Ishikawa (cell line): Measurements from ENCODE around the gene SERBP1.

Experiments
- CEBPB ChIP-seq: IDR thresholded peaks from 2 replicates; pipeline ENCODE4 v1.6.1; 2012
- CREB1 ChIP-seq: IDR thresholded peaks from 2 replicates; pipeline ENCODE4 v1.6.1; 2012; ENCODE audit warnings: low read depth
- EGR1 ChIP-seq: IDR thresholded peaks from 2 replicates; pipeline ENCODE4 v1.6.1; 2012
- EP300 ChIP-seq: IDR thresholded peaks from 2 replicates; pipeline ENCODE4 v1.6.1; 2012; ENCODE audit warnings: borderline replicate concordance
- FOXM1 ChIP-seq: IDR thresholded peaks from 2 replicates; pipeline ENCODE4 v1.6.1; 2012; ENCODE audit warnings: low read depth, borderline replicate concordance
- NFIC ChIP-seq: IDR thresholded peaks from 2 replicates; pipeline ENCODE4 v1.6.1; 2012
- RAD21 ChIP-seq: IDR thresholded peaks from 2 replicates; pipeline ENCODE4 v1.6.1; 2012; ENCODE audit warnings: low read depth
- TAF1 ChIP-seq: IDR thresholded peaks from 2 replicates; pipeline ENCODE4 v1.6.1; 2012; ENCODE audit warnings: low read depth, mild to moderate bottlenecking
- TCF12 ChIP-seq: IDR thresholded peaks from 2 replicates; pipeline ENCODE4 v1.6.1; 2012; ENCODE audit warnings: low read depth
- TEAD4 ChIP-seq: IDR thresholded peaks from 2 replicates; pipeline ENCODE4 v1.6.1; 2012
- YY1 ChIP-seq: IDR thresholded peaks from 2 replicates; pipeline ENCODE4 v1.6.1; 2012; ENCODE audit warnings: low read depth
- ZBTB7A ChIP-seq: IDR thresholded peaks from 2 replicates; pipeline ENCODE4 v1.6.1; 2012; ENCODE audit warnings: low read depth
- TF ChIP-seq, protein P1 (sequence below): IDR thresholded peaks from 2 replicates; pipeline ENCODE4 v1.6.1; 2012; ENCODE audit warnings: low read depth, mild to moderate bottlenecking
- TF ChIP-seq, protein P2 (sequence below): IDR thresholded peaks from 2 replicates; pipeline ENCODE4 v1.6.1; 2012
- TF ChIP-seq, protein P3 (sequence below): IDR thresholded peaks from 2 replicates; pipeline ENCODE4 v1.6.1; 2012

SERBP1 gene

DNA sequence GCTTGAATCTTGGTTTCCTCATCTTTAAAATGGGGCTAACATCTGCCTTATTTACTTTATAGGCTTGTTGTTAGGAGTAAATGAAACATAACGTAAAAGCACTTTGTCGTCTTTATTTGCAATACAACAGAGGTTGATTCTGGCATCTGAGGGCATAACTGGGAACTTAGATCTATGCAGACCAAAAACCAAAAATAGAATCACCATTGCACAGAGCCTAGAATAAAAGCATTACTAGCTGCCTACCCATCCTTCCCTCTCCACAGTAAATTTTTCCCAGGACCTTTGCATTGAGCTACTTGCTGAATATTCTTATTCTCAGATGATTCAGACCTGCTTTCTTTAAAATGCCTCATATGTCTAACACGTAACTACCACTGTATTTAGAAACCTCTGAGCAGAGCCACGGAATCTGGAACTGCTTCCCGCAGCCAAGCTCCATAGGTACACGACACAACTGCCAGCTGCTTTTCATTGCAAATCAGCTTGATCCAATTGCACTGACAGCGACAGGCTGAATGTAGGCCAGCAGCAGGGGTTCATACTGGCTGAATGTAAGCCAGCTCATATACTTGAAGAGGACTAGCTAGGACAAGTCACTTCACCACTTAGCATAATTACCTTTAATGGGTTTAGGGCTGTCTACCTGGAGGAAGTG, 33.2 kb upstream of the SERBP1 start:
- no peak for TF ChIP-seq ZBTB7A
- no peak for TF ChIP-seq TEAD4
- TF ChIP-seq TAF1 = no peak
- TF ChIP-seq RAD21 = no peak
- TF ChIP-seq CREB1 = no peak
- TF ChIP-seq, protein P1, sequence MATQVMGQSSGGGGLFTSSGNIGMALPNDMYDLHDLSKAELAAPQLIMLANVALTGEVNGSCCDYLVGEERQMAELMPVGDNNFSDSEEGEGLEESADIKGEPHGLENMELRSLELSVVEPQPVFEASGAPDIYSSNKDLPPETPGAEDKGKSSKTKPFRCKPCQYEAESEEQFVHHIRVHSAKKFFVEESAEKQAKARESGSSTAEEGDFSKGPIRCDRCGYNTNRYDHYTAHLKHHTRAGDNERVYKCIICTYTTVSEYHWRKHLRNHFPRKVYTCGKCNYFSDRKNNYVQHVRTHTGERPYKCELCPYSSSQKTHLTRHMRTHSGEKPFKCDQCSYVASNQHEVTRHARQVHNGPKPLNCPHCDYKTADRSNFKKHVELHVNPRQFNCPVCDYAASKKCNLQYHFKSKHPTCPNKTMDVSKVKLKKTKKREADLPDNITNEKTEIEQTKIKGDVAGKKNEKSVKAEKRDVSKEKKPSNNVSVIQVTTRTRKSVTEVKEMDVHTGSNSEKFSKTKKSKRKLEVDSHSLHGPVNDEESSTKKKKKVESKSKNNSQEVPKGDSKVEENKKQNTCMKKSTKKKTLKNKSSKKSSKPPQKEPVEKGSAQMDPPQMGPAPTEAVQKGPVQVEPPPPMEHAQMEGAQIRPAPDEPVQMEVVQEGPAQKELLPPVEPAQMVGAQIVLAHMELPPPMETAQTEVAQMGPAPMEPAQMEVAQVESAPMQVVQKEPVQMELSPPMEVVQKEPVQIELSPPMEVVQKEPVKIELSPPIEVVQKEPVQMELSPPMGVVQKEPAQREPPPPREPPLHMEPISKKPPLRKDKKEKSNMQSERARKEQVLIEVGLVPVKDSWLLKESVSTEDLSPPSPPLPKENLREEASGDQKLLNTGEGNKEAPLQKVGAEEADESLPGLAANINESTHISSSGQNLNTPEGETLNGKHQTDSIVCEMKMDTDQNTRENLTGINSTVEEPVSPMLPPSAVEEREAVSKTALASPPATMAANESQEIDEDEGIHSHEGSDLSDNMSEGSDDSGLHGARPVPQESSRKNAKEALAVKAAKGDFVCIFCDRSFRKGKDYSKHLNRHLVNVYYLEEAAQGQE = no peak
- no peak for TF ChIP-seq TCF12
- TF ChIP-seq, protein P2, sequence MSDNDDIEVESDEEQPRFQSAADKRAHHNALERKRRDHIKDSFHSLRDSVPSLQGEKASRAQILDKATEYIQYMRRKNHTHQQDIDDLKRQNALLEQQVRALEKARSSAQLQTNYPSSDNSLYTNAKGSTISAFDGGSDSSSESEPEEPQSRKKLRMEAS = no peak
- TF ChIP-seq, protein P3, sequence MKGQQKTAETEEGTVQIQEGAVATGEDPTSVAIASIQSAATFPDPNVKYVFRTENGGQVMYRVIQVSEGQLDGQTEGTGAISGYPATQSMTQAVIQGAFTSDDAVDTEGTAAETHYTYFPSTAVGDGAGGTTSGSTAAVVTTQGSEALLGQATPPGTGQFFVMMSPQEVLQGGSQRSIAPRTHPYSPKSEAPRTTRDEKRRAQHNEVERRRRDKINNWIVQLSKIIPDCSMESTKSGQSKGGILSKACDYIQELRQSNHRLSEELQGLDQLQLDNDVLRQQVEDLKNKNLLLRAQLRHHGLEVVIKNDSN = no peak
- TF ChIP-seq FOXM1 = no peak
- no peak for TF ChIP-seq EGR1
- TF ChIP-seq NFIC = no peak
- no peak for TF ChIP-seq EP300
- no peak for TF ChIP-seq YY1

DNA sequence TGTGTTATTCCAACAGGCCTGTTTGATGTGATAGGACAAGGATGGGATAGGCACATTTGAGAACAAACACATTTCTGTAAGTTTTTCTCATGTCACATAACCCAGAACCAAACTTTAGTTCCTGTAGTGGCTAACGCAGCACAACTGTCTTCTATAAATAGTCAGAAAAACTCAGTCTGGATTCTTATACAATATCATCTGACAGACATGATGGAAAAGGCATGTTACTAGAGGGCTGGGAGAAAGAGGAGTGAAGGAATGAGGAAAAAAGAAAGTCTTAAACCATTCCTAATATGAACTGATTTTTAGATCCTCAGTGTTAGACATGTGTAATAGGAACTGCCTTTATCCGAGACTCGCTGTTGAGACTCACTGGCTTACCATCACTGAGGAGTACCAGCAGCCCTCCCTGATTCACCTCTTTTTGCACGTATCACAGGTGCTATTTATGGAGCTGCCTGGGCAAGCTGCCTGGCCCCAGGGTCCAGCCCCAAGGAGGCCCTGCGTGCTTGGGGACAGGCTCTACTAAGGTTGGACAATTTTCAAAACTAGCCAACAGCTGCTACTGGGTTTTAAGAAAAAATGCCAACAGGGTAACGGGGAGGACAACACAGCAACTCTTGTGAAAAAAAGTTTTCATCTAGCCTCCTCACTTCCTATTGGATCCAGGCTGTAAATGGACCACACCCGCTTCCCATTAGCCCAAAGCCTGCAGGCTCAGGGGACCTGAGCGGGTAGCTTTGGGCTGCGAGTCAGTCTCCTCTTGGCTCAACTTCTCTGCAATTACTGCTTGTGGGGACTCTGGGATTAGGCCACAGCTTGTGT, 30.7 kb upstream of the SERBP1 start:
- TF ChIP-seq, protein P3 = no peak
- TF ChIP-seq FOXM1 = no peak
- no peak for TF ChIP-seq EP300
- no peak for TF ChIP-seq ZBTB7A
- TF ChIP-seq CEBPB = no peak
- TF ChIP-seq, protein P2 = no peak
- TF ChIP-seq YY1 = no peak
- TF ChIP-seq, protein P1 = no peak
- TF ChIP-seq TEAD4 = no peak
- no peak for TF ChIP-seq TAF1
- no peak for TF ChIP-seq NFIC
- TF ChIP-seq TCF12 = no peak
- TF ChIP-seq RAD21 = no peak
- no peak for TF ChIP-seq CREB1
- no peak for TF ChIP-seq EGR1

GRCh38 chr1:67459068-67459467, 28.9 kb upstream of the SERBP1 start:
- no peak for TF ChIP-seq CREB1
- no peak for TF ChIP-seq RAD21
- no peak for TF ChIP-seq EP300
- TF ChIP-seq TCF12 = no peak
- TF ChIP-seq EGR1 = no peak
- no peak for TF ChIP-seq FOXM1
- TF ChIP-seq ZBTB7A = no peak
- no peak for TF ChIP-seq NFIC
- TF ChIP-seq, protein P1 = no peak
- TF ChIP-seq, protein P3 = no peak
- TF ChIP-seq YY1 = no peak
- TF ChIP-seq TAF1 = no peak

DNA sequence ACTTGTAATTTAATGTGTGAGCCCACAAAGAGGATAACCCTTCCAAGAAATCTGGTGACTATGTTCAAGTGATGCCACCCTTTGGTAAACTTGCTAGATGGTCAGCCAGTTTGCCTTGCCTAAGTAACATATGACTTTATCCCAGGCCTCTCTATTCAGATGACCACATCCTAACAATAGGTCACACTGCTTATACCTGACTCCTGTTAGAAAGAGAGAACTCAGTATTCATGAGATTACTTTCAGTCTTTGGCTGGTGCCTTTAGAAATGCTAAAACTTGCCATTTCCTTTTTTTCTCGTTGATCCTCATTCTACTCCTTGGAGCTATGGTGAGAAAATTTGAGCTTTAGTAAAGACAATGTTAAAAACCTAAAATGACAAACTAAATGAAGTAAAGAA, 28.5 kb upstream of the SERBP1 start:
- TF ChIP-seq NFIC (no peak), CEBPB (no peak)
- TF ChIP-seq, protein P1 = no peak
